ENCODE measurements around the gene PTTG1IP.
"Not testable (repeated sequence)": the region's sequence is repeated elsewhere in the genome, so short reads cannot be mapped to it uniquely, and the experiment has no call there.

The PTTG1IP gene

DNA sequence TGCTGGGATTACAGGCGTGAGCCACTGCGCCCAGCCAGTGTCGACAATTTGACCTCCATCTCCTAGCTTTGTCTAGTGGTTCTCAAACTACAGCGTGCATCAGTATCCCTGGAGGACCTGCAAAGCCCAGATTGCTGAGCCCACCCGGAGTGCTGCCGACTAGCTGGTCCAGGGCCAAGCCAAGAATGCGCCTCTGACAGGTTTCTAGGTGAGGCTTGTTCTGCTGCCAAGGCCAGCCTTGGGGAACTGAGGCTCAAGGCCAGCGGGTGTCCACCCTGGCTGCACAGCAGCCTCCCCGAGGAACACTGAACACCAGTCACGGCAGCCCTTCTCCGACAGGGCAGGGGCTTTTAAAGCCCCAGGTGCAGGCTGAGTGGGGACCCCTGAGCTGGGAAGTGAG is 9.8 kb upstream of the PTTG1IP start:
- no peak for DNase-seq (ENCODE audit: low read depth, low spot score)
- Histone ChIP-seq H3K36me3 (ENCODE audit: insufficient read depth, insufficient read length, low read length) (no peaks in the 10 kb centered on the region), H3K27me3 (ENCODE audit: insufficient read depth, insufficient read length) (peaks cover 8% of the 10 kb centered on the region), H3K4me3 (ENCODE audit: insufficient read length, low read depth) (no peak overlapping the region), H3K4me1 (ENCODE audit: insufficient read depth, insufficient read length) (peaks cover 6% of the 10 kb centered on the region), H3K9ac (ENCODE audit: insufficient read length, low read depth) (no peak overlapping the region), H3K9me3 (ENCODE audit: insufficient read depth, low read length) (no peaks in the 10 kb centered on the region)
- TF ChIP-seq YY1 (IDR thresholded peaks at IDR 0.05; ENCODE audit: insufficient read depth, insufficient read length) (no peak), ZNF274 (IDR thresholded peaks at IDR 0.05; ENCODE audit: low read depth, low read length) (no peak), SUZ12 (IDR thresholded peaks at IDR 0.05; ENCODE audit: extremely low read depth, insufficient read depth, insufficient read length) (no peak)

DNA sequence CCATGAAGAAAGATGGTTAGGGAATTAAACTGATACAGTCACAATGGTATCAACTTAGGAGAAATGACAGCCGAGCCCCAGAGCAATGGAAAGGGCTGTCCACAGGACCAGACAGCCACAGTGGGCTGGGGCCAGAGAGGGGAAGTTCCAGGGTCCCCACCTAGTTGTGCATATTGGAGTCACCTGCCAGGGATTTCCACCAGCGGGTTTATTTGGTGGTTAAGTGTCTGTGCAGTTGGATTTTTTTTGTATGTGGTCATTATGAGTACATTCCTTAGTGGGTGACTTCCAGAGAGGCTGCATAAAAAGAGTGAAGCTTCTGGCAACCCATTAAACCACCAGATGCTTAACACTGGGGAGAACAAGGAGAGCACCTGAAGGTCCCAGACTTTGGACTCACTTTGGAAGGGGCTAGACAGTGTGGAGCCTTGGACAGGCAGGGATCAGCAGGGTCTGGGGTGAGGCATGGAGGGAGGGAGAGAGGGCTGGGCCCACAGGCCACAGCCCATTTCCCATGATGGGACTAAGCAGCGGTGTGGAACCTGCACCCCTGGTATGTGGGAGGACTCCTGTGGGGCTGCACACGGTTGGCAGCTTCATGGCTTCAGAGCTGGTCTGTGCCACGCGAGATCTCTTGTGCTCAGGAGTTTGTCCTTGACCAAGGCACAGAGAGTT is 7.8 kb upstream of the PTTG1IP start:
- H3K9ac ChIP-seq (ENCODE audit: insufficient read length, low read depth), result no peak overlapping the region
- no peak overlapping the region for H3K4me3 ChIP-seq (ENCODE audit: insufficient read length, low read depth)
- H3K36me3 ChIP-seq (ENCODE audit: insufficient read depth, insufficient read length, low read length), result no peaks in the 10 kb centered on the region
- no peaks in the 10 kb centered on the region for H3K9me3 ChIP-seq (ENCODE audit: insufficient read depth, low read length)
- DNase-seq (ENCODE audit: low read depth, low spot score), result no peak
- peaks cover 8% of the 10 kb centered on the region for H3K27me3 ChIP-seq (ENCODE audit: insufficient read depth, insufficient read length)
- H3K4me1 ChIP-seq (ENCODE audit: insufficient read depth, insufficient read length), result peaks cover 6% of the 10 kb centered on the region
- TF ChIP-seq YY1 (IDR thresholded peaks at IDR 0.05; ENCODE audit: insufficient read depth, insufficient read length) (no peak), SUZ12 (IDR thresholded peaks at IDR 0.05; ENCODE audit: extremely low read depth, insufficient read depth, insufficient read length) (no peak), ZNF274 (IDR thresholded peaks at IDR 0.05; ENCODE audit: low read depth, low read length) (no peak; the same call in 1 of the 2 replicates)

GRCh38 chr21:44880405-44881197 is 7.1 kb upstream of the PTTG1IP start:
- Histone ChIP-seq H3K36me3 (ENCODE audit: insufficient read depth, insufficient read length, low read length) (no peaks in the 10 kb centered on the region), H3K9ac (ENCODE audit: insufficient read length, low read depth) (no peak overlapping the region), H3K4me1 (ENCODE audit: insufficient read depth, insufficient read length) (peaks cover 6% of the 10 kb centered on the region), H3K9me3 (ENCODE audit: insufficient read depth, low read length) (no peaks in the 10 kb centered on the region), H3K27me3 (ENCODE audit: insufficient read depth, insufficient read length) (peaks cover 11% of the 10 kb centered on the region), H3K4me3 (ENCODE audit: insufficient read length, low read depth) (no peak overlapping the region)
- TF ChIP-seq SUZ12 (IDR thresholded peaks at IDR 0.05; ENCODE audit: extremely low read depth, insufficient read depth, insufficient read length) (no peak), YY1 (IDR thresholded peaks at IDR 0.05; ENCODE audit: insufficient read depth, insufficient read length) (no peak), ZNF274 (IDR thresholded peaks at IDR 0.05; ENCODE audit: low read depth, low read length) (no peak)
- no peak for DNase-seq (ENCODE audit: low read depth, low spot score)

DNA sequence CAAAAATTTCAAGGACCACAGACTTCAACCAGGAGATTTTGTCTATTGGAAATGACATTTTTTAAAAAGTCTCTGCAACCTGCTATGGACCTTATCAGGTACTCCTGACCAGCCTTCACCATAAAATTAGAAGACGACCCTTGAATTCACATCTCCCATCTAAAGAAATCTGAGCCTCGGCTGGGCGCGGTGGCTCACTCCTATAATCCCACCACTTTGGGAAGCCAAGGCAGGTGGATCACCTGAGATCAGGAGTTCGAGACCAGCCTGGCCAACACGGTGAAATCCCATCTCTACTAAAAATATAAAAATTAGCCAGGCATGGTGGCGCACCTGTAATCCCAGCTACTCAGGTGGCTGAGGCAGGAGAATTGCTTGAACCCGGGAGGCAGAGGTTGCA is 5.7 kb upstream of the PTTG1IP start:
- not testable (repeated sequence) for H3K4me1 ChIP-seq (ENCODE audit: insufficient read depth, insufficient read length); H3K9ac ChIP-seq (ENCODE audit: insufficient read length, low read depth); H3K4me3 ChIP-seq (ENCODE audit: insufficient read length, low read depth); H3K9me3 ChIP-seq (ENCODE audit: insufficient read depth, low read length); DNase-seq (ENCODE audit: low read depth, low spot score); H3K36me3 ChIP-seq (ENCODE audit: insufficient read depth, insufficient read length, low read length)
- peaks cover 25% of the 10 kb centered on the region for H3K27me3 ChIP-seq (ENCODE audit: insufficient read depth, insufficient read length)

DNA sequence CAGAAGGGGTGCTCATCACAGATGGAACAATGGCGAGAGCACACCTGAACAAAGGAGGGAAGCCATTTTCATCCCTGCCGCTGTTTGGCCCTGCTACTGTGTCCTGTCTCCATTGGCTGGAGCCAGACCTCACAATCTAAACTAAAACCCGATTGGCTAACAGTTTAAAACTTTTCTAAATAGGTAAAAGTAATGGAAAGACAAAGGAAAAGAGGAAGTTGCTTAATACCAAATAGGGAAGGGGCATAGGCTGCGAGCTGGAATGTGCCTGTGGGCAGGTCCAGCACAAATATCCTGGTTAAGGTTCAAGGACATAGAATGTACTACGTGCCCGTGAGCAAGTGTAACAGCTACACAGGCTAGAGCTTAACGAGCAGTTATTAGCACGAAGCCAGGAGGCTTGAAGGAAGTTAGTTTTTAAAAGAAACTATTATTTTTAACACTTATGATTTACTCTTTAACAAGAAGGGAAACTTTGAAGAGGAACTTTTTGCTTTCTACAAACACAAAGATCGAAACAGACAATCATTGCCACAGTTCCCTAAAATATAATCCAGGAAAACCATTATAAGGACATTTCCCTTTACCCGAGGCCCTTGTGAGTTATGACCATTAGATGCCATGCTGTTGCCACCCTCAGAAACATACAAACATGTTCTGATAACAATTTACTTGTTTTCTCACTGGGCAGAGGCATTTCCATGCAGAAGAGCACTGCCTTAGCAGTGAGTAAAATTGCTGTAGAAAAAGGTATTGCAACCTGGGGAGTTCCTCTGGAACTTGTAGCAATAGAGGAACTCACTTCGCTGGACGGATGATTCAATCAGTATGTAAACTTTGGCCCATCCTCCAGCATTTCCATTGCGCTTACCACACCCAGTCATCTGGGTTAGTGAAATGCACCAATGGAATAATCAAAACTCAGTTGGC is 4.8 kb upstream of the PTTG1IP start:
- DNase-seq (ENCODE audit: low read depth, low spot score), result no peak
- H3K9me3 ChIP-seq (ENCODE audit: insufficient read depth, low read length), result no peaks in the 10 kb centered on the region
- no peak overlapping the region for H3K9ac ChIP-seq (ENCODE audit: insufficient read length, low read depth)
- TF ChIP-seq SUZ12 (IDR thresholded peaks at IDR 0.05; ENCODE audit: extremely low read depth, insufficient read depth, insufficient read length) (no peak), ZNF274 (IDR thresholded peaks at IDR 0.05; ENCODE audit: low read depth, low read length) (no peak), YY1 (IDR thresholded peaks at IDR 0.05; ENCODE audit: insufficient read depth, insufficient read length) (no peak)
- peaks cover 2% of the 10 kb centered on the region for H3K4me1 ChIP-seq (ENCODE audit: insufficient read depth, insufficient read length)
- peaks cover 28% of the 10 kb centered on the region for H3K27me3 ChIP-seq (ENCODE audit: insufficient read depth, insufficient read length)
- no peaks in the 10 kb centered on the region for H3K36me3 ChIP-seq (ENCODE audit: insufficient read depth, insufficient read length, low read length)
- no peak overlapping the region for H3K4me3 ChIP-seq (ENCODE audit: insufficient read length, low read depth)

DNA sequence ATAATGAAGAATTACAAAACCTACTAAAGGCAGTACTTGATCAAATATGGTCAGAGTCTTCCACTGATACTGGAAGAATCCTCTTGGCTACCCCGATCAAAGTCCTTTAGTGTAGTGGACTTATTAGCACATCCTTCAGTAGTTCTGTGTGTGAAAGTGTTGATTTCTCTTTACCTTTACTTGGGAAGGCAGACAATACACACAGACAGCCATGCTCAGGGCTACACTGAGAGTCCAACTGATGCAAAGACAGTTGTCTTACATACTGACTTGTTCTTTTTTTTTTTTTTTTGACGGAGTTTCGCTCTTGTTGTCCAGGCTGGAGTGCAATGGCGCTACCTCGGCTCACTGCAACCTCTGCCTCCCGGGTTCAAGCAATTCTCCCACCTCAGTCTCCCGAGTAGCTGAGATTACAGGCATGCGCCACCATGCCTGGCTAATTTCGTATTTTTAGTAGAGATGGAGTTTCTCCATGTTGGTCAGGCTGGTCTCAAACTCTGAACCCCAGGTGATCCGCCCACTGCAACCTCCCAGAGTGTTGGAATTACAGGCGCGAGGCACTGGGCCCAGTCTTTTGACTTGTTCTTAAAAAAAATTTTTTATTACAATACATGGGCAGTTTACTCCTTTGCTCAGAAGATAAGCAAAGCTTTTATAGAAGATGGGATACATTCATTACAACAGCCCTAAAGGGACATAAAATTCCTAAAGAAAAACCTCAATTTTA is 3.5 kb upstream of the PTTG1IP start:
- peaks cover 7% of the 10 kb centered on the region for H3K36me3 ChIP-seq (ENCODE audit: insufficient read depth, insufficient read length, low read length)
- peaks cover 24% of the 10 kb centered on the region for H3K27me3 ChIP-seq (ENCODE audit: insufficient read depth, insufficient read length)
- TF ChIP-seq YY1 (IDR thresholded peaks at IDR 0.05; ENCODE audit: insufficient read depth, insufficient read length), result no peak
- no peak for TF ChIP-seq ZNF274 (IDR thresholded peaks at IDR 0.05; ENCODE audit: low read depth, low read length)
- TF ChIP-seq SUZ12 (IDR thresholded peaks at IDR 0.05; ENCODE audit: extremely low read depth, insufficient read depth, insufficient read length), result no peak
- DNase-seq (ENCODE audit: low read depth, low spot score), result no peak
- H3K4me3 ChIP-seq (ENCODE audit: insufficient read length, low read depth), result no peak overlapping the region
- H3K4me1 ChIP-seq (ENCODE audit: insufficient read depth, insufficient read length), result peaks cover 2% of the 10 kb centered on the region
- no peaks in the 10 kb centered on the region for H3K9me3 ChIP-seq (ENCODE audit: insufficient read depth, low read length)
- H3K9ac ChIP-seq (ENCODE audit: insufficient read length, low read depth), result no peak overlapping the region
